22Rv1 (cell line): ENCODE results near the gene SYNPO2.

Experiments used
- ZFX ChIP-seq: fragments of 450-650 bp; IDR thresholded peaks from 2 replicates; pipeline ENCODE4 v1.6.1; 2017; ENCODE audit warnings: antibody characterized with exemption, borderline replicate concordance
- TF ChIP-seq, protein P1 (sequence below): fragments of 450-650 bp; IDR thresholded peaks from 2 replicates; pipeline ENCODE4 v1.5.1; 2017; ENCODE audit warnings: mild to moderate bottlenecking

DNA sequence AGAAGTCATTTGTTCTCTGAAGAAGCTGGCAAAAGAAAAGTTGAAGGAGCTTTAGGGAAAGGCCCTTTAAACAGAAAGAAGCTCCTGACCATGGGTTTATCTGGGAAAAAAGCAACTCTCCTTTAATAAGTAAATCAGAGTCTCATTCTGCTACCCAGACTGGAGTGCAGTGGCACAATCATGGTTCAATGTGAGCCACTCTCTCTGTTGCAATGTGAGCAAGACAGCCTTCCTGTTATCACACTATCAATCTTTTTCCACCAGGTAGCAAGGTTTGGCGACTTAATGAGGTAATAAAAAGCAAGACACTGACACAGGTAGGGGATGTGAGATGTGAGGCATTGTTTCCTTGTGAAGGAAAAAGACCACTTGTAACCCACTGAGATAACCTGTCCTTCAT, 111.3 kb downstream of the SYNPO2 start:
- TF ChIP-seq, protein P1, sequence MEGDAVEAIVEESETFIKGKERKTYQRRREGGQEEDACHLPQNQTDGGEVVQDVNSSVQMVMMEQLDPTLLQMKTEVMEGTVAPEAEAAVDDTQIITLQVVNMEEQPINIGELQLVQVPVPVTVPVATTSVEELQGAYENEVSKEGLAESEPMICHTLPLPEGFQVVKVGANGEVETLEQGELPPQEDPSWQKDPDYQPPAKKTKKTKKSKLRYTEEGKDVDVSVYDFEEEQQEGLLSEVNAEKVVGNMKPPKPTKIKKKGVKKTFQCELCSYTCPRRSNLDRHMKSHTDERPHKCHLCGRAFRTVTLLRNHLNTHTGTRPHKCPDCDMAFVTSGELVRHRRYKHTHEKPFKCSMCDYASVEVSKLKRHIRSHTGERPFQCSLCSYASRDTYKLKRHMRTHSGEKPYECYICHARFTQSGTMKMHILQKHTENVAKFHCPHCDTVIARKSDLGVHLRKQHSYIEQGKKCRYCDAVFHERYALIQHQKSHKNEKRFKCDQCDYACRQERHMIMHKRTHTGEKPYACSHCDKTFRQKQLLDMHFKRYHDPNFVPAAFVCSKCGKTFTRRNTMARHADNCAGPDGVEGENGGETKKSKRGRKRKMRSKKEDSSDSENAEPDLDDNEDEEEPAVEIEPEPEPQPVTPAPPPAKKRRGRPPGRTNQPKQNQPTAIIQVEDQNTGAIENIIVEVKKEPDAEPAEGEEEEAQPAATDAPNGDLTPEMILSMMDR, result no peak
- no peak for TF ChIP-seq ZFX
